ENCODE data around the gene TCF12.

The TCF12 gene

DNA sequence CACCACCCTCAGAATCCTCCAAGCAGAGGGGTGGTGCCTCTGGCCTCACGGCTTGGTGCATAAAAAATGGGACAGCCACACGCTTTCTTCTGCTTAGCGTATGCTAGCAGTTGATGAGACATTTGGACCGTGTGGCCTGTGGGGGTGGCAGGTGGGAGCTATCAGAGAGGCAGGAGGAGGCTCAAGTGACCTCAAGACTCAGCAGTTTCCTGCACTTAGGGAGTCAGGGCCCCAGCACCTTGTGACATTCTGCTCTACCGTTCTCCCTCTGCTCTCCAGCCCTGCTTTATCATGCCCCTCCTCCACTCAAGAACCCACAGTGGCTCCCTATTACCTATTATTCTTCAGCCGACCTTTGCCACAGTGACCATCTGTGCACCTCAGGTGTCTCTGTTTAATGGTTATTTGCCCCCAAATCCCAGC lies 416.9 kb downstream of the TCF12 start:
- DNase-seq (ENCODE audit: low read depth): no peak
- TF ChIP-seq, protein P1, sequence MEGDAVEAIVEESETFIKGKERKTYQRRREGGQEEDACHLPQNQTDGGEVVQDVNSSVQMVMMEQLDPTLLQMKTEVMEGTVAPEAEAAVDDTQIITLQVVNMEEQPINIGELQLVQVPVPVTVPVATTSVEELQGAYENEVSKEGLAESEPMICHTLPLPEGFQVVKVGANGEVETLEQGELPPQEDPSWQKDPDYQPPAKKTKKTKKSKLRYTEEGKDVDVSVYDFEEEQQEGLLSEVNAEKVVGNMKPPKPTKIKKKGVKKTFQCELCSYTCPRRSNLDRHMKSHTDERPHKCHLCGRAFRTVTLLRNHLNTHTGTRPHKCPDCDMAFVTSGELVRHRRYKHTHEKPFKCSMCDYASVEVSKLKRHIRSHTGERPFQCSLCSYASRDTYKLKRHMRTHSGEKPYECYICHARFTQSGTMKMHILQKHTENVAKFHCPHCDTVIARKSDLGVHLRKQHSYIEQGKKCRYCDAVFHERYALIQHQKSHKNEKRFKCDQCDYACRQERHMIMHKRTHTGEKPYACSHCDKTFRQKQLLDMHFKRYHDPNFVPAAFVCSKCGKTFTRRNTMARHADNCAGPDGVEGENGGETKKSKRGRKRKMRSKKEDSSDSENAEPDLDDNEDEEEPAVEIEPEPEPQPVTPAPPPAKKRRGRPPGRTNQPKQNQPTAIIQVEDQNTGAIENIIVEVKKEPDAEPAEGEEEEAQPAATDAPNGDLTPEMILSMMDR (IDR thresholded peaks at IDR 0.05; ENCODE audit: control insufficient read depth, extremely low read depth, insufficient read depth): no peak
- H3K4me3 ChIP-seq (ENCODE audit: low read depth, low read length): no peak overlapping the region

DNA sequence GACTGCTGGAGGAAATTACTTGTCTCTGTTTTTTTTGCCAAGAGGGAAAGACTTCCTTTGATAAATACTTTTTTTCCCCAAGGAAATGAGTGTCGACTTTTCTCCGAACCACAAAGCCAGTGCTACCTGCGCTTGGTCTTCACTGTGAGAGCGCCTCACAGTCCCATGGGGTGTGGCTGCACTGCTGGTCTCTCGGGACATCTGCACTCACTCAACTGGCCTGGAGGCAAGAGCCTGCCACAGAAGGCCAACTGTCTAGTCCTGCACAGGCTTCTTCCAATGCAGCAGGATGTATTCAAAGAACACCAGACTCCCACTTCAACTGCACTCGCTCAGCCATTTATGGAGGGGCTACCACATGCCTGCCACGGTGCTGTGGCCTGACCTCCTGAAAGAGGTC lies 417.3 kb downstream of the TCF12 start:
- TF ChIP-seq, protein P1 (IDR thresholded peaks at IDR 0.05; ENCODE audit: control insufficient read depth, extremely low read depth, insufficient read depth): no peak
- no peak for DNase-seq (ENCODE audit: low read depth)
- no peak overlapping the region for H3K4me3 ChIP-seq (ENCODE audit: low read depth, low read length)

DNA sequence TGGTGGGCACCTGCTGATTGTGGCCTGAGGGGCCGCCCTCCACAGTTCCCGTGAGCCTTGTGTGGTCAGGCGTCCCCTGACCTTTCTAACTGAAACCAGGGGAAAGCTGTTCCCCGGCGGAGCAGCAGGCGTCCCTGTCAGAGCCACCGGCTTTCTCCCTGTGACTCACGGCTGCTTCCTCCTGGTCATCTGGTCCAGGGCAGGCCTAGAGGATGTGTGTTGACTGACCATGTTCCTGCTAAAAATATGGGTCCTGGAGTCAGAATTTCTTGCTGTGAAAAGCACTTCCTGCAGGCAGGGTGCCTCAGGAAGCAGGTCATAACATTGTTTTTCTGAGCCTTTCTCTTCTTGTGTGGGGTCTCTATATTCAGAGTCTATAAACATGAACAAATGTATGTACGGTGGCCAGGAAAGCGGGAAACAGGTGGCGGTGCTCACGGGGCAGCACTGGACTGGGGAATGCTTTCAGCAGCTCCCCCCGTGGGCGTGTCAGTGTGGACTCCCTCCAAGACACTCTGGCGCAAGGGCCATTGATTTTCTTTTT lies 419.5 kb downstream of the TCF12 start:
- H3K4me3 ChIP-seq (ENCODE audit: low read depth, low read length): no peak overlapping the region
- DNase-seq (ENCODE audit: low read depth): no peak

DNA sequence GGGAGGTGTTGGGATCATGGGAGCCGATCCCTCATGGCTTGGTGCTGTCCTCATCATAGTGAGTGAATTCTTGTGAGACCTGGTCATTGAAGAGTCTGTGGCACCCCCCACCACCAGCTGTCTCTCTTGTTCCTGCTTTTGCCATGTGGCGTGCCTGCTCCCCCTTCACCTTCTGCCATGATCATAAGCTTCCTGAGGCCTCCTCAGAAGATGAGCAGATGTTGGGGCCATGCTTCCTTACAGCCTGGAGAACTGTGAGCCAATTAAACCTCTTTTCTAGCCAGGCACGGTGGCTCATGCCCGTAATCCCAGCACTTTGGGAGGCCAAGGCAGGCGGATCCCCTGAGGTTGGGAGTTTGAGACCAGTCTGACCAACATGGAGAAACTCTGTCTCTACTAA lies 420.9 kb downstream of the TCF12 start:
- TF ChIP-seq, protein P1 (IDR thresholded peaks at IDR 0.05; ENCODE audit: control insufficient read depth, extremely low read depth, insufficient read depth): no peak
- no peak overlapping the region for H3K4me3 ChIP-seq (ENCODE audit: low read depth, low read length)

More for the DNA sequence above, 419.5 kb downstream of the TCF12 start:
- TF ChIP-seq, protein P1 (IDR thresholded peaks at IDR 0.05; ENCODE audit: control insufficient read depth, extremely low read depth, insufficient read depth): no peak

More for the DNA sequence above, 420.9 kb downstream of the TCF12 start:
- no peak for DNase-seq (ENCODE audit: low read depth)
